Sigmoid colon (tissue), 4 donors: Measurements from ENCODE around the gene GYS2.

Experiments used
- CTCF ChIP-seq, 4 experiments: fragments of 450-650 bp in 3 of 4; fragments of 200-600 bp in 1 of 4; IDR thresholded peaks; one replicate each; pipeline ENCODE4 v1.5.1; 2016 to 2019; ENCODE audit warnings: antibody characterized with exemption in 4 of 4, mild to moderate bottlenecking in 3 of 4, moderate library complexity in 2 of 4
- EP300 ChIP-seq, 4 donors: sonication (generic); formaldehyde crosslinking; IDR thresholded peaks; one replicate each; pipeline ENCODE4 v1.6.1; 2017; ENCODE audit warnings: antibody characterized with exemption in 4 of 4
- POLR2A ChIP-seq, 2 donors: fragments of 450-650 bp; IDR thresholded peaks; one replicate each; pipeline ENCODE4 v1.6.1; 2016; ENCODE audit warnings: antibody characterized with exemption in 2 of 2, mild to moderate bottlenecking in 2 of 2, moderate library complexity in 2 of 2

DNA sequence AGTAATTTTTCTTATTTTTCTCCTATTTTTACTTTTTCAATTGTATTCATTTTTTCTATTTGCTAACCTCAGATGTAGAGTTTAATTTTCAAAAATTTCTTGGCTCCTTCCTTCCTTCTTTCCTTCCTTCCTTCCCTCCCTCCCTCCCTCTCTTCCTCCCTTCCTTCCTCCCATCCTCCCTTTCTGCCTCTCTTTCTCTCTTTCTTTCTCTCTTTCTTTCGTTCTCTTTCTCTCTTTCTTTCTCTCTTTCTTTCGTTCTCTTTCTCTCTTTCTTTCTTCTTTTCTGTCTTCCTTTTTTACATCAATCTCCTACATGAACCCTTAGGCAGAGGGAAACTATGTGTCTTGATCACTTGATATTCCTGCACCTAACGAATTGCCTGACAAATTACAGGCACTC lies 12.4 kb upstream of the GYS2 start:
- TF ChIP-seq CTCF (IDR thresholded peaks at IDR 0.05) (no peak), POLR2A (IDR thresholded peaks at IDR 0.05) (no peak), EP300 (IDR thresholded peaks at IDR 0.05) (no peak)
